ENCODE data around the gene RPF1.
A peak's percentile ranks its signal among the peaks of the same experiment; 100 is the strongest.
"Not testable (repeated sequence)": the region's sequence is repeated elsewhere in the genome, so short reads cannot be mapped to it uniquely, and the experiment has no call there.

RPF1 gene

DNA sequence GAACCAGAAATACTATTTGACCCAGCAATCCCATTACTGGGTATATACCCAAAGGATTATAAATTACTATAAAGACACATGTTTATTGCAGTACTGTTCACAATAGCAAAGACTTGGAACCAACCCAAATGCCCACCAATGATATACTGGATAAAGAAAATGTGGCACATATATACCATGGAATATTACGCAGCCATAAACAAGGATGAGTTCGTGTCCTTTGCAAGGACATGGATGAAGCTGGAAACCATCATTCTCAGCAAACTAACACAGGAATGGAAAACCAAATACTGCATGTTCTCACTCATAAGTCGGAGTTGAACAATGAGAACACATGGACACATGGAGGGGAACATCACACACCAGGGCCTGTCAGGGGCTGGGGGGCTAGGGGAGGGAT, 30.4 kb upstream of the RPF1 start:
- not testable (repeated sequence) for H3K36me3 ChIP-seq (ENCODE audit: control insufficient read depth in 1 of 2, insufficient read depth in 2 of 2, low read length in 2 of 2); H3K9ac ChIP-seq (ENCODE audit: low read depth in 1 of 2, low read length in 2 of 2)

DNA sequence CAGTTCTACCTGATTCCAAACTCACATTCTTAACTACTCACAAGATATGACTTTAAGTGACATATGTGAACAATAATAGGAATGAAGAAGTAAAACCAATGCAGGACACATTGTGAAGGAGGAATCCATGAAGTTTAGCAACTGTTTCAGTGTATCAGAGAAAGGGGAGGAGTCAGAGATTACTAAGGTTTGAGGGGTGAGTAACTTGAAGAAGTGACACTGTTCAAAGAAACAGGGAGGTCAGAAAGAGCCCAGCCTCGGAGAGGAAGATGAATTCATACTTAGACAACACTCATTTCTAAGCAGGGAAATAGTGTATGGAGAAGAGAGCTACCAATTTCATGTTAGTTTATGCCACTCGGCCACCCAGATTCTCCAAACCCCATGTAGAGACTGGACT, 28.2 kb upstream of the RPF1 start:
- Histone ChIP-seq H3K27me3 (ENCODE audit: control insufficient read depth in 1 of 2, insufficient read depth in 2 of 2, low read length in 2 of 2) (no peaks in the 10 kb centered on the region), H3K36me3 (ENCODE audit: control insufficient read depth in 1 of 2, insufficient read depth in 2 of 2, low read length in 2 of 2) (no peaks in the 10 kb centered on the region), H3K27ac (ENCODE audit: low read depth, low read length) (no peak overlapping the region), H3K9me3 (ENCODE audit: control insufficient read depth in 1 of 2, low read length in 2 of 2) (no peaks in the 10 kb centered on the region), H3K4me3 (ENCODE audit: low read depth in 1 of 2, low read length in 2 of 2) (no peak overlapping the region), H3K9ac (ENCODE audit: low read depth in 1 of 2, low read length in 2 of 2) (no peak overlapping the region), H3K4me1 (ENCODE audit: control insufficient read depth in 1 of 2, insufficient read depth in 2 of 2, low read length in 2 of 2) (no peaks in the 10 kb centered on the region)

More for the DNA sequence above, 30.4 kb upstream of the RPF1 start:
- not testable (repeated sequence) for H3K27ac ChIP-seq (ENCODE audit: low read depth, low read length); H3K9me3 ChIP-seq (ENCODE audit: control insufficient read depth in 1 of 2, low read length in 2 of 2); H3K4me1 ChIP-seq (ENCODE audit: control insufficient read depth in 1 of 2, insufficient read depth in 2 of 2, low read length in 2 of 2); H3K4me3 ChIP-seq (ENCODE audit: low read depth in 1 of 2, low read length in 2 of 2); H3K27me3 ChIP-seq (ENCODE audit: control insufficient read depth in 1 of 2, insufficient read depth in 2 of 2, low read length in 2 of 2)

DNA sequence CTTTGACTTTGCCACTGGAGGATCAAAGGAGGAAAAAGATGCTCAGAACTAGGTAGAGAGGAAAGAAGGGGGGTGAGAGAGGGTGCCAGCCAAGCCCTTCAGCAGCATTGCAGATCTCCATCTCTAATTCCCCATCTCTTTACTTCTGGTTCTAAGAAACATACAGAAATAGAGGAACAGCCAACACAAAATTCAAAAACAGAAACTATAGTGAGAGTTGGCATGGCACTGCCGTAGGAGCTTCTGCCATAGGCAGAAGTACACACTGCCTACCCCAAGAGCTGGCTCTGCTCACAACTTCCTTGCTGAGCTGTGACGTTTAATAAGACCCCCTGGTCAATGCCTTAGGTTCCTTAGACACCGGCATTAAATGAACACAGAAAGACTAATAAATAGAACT, 26.6 kb upstream of the RPF1 start:
- no peaks in the 10 kb centered on the region for H3K36me3 ChIP-seq (ENCODE audit: control insufficient read depth in 1 of 2, insufficient read depth in 2 of 2, low read length in 2 of 2)
- H3K27me3 ChIP-seq (ENCODE audit: control insufficient read depth in 1 of 2, insufficient read depth in 2 of 2, low read length in 2 of 2) = no peaks in the 10 kb centered on the region
- H3K4me3 ChIP-seq (ENCODE audit: low read depth in 1 of 2, low read length in 2 of 2) = no peak overlapping the region
- no peaks in the 10 kb centered on the region for H3K4me1 ChIP-seq (ENCODE audit: control insufficient read depth in 1 of 2, insufficient read depth in 2 of 2, low read length in 2 of 2)
- no peaks in the 10 kb centered on the region for H3K9me3 ChIP-seq (ENCODE audit: control insufficient read depth in 1 of 2, low read length in 2 of 2)
- no peak overlapping the region for H3K9ac ChIP-seq (ENCODE audit: low read depth in 1 of 2, low read length in 2 of 2)
- H3K27ac ChIP-seq (ENCODE audit: low read depth, low read length) = no peak overlapping the region

DNA sequence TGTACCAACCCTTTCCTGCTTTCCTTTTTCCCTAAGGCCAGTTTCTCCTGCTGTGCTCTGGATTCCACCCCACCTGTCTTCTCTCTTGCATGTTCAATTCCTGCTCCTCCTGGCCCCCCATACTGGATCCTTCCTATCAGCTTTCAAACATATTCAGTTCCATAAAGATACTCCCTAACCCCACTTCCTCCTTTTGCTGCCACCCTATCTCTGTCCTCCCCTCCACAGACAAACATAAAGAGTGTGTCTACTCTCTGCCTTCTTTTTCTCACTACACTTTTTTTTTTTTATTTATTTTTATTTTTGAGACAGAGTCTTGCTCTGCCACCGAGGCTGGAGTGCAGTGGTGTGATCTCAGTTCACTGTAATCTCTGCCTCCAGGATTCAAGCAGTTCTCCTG, 16.9 kb upstream of the RPF1 start:
- H3K9me3 ChIP-seq (ENCODE audit: control insufficient read depth in 1 of 2, low read length in 2 of 2) = no peaks in the 10 kb centered on the region
- no peak overlapping the region for H3K27ac ChIP-seq (ENCODE audit: low read depth, low read length)
- no peaks in the 10 kb centered on the region for H3K4me1 ChIP-seq (ENCODE audit: control insufficient read depth in 1 of 2, insufficient read depth in 2 of 2, low read length in 2 of 2)
- H3K36me3 ChIP-seq (ENCODE audit: control insufficient read depth in 1 of 2, insufficient read depth in 2 of 2, low read length in 2 of 2) = no peaks in the 10 kb centered on the region
- no peak overlapping the region for H3K9ac ChIP-seq (ENCODE audit: low read depth in 1 of 2, low read length in 2 of 2)
- no peak overlapping the region for H3K4me3 ChIP-seq (ENCODE audit: low read depth in 1 of 2, low read length in 2 of 2)
- peaks cover 5 to 12% of the 10 kb centered on the region in 2 donors for H3K27me3 ChIP-seq (ENCODE audit: control insufficient read depth in 1 of 2, insufficient read depth in 2 of 2, low read length in 2 of 2)

DNA sequence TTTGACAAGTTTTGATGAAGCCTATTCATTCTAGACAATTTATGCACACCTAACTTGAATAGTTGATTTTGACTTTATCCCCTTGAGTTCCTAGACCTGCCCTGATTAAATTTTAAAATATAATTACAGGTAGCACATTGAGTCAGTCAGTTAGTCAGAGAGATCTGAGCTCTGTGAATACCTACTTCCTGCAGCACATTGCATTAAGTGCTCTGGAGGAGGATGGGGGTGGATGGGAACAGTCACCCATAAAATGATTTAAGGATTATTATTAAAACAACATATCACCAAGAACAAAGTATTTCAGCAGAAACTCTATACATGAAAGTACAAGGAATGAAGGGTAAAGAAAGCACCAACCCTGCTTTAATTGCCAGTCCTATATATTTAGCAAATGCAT, 11.8 kb upstream of the RPF1 start:
- H3K4me1 ChIP-seq (ENCODE audit: control insufficient read depth in 1 of 2, insufficient read depth in 2 of 2, low read length in 2 of 2) = no peaks in the 10 kb centered on the region
- peaks cover 5 to 7% of the 10 kb centered on the region in 2 donors for H3K27me3 ChIP-seq (ENCODE audit: control insufficient read depth in 1 of 2, insufficient read depth in 2 of 2, low read length in 2 of 2)
- H3K36me3 ChIP-seq (ENCODE audit: control insufficient read depth in 1 of 2, insufficient read depth in 2 of 2, low read length in 2 of 2) = no peaks in the 10 kb centered on the region
- no peak overlapping the region for H3K9ac ChIP-seq (ENCODE audit: low read depth in 1 of 2, low read length in 2 of 2)
- no peak overlapping the region for H3K4me3 ChIP-seq (ENCODE audit: low read depth in 1 of 2, low read length in 2 of 2)
- no peaks in the 10 kb centered on the region for H3K9me3 ChIP-seq (ENCODE audit: control insufficient read depth in 1 of 2, low read length in 2 of 2)
- no peak overlapping the region for H3K27ac ChIP-seq (ENCODE audit: low read depth, low read length)

DNA sequence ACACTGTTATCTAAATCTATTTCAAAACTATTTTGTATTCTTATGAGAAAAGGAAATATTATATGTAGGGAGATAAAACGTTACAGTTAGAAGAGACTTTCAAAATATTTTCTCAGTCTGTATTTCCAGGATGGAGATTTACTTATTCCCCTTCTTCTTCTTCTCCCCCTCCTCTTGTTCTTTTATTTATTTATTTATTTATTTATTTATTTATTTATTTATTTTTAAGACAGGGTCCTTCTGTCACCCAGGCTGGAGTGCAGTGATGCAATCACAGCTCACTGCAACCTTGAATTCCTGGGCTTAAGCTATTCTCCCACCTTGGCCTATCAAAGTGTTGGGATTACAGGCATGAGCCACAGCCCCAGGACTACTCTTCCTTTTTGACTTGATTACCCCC, 2.8 kb upstream of the RPF1 start:
- Histone ChIP-seq H3K36me3 (ENCODE audit: control insufficient read depth in 1 of 2, insufficient read depth in 2 of 2, low read length in 2 of 2) (no peaks in the 10 kb centered on the region), H3K27me3 (ENCODE audit: control insufficient read depth in 1 of 2, insufficient read depth in 2 of 2, low read length in 2 of 2) (peaks cover 6 to 11% of the 10 kb centered on the region in 2 donors), H3K4me3 (ENCODE audit: low read depth in 1 of 2, low read length in 2 of 2) (no peak overlapping the region), H3K9me3 (ENCODE audit: control insufficient read depth in 1 of 2, low read length in 2 of 2) (peaks cover 2 to 5% of the 10 kb centered on the region in 2 donors), H3K9ac (ENCODE audit: low read depth in 1 of 2, low read length in 2 of 2) (no peak overlapping the region), H3K27ac (ENCODE audit: low read depth, low read length) (no peak overlapping the region), H3K4me1 (ENCODE audit: control insufficient read depth in 1 of 2, insufficient read depth in 2 of 2, low read length in 2 of 2) (peaks cover 13 to 20% of the 10 kb centered on the region in 2 donors)

DNA sequence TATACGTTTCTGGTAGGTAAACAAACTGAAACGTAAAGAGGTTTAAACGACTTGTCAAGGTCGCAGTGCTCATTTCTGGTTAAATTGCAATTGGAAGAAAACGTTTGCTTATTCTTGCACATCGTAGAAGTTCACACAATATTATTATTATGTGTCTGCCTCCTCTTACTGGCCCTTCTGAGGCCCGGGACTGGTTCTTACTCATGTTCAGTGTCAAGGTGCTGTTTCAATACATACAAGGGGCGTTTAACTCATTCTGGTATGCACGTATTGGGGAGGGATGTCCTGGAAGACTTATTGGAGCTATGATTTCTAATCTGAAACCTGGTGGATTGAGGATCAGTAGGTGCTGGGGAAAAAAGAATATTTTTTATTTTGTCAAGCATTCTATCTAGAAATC, 932 bp downstream of the RPF1 start:
- peaks cover 6 to 11% of the 10 kb centered on the region in 2 donors for H3K27me3 ChIP-seq (ENCODE audit: control insufficient read depth in 1 of 2, insufficient read depth in 2 of 2, low read length in 2 of 2)
- peaks cover 19 to 22% of the 10 kb centered on the region in 2 donors for H3K4me1 ChIP-seq (ENCODE audit: control insufficient read depth in 1 of 2, insufficient read depth in 2 of 2, low read length in 2 of 2)
- H3K4me3 ChIP-seq (ENCODE audit: low read depth in 1 of 2, low read length in 2 of 2) = peak overlapping the region; percentile 95
- H3K36me3 ChIP-seq (ENCODE audit: control insufficient read depth in 1 of 2, insufficient read depth in 2 of 2, low read length in 2 of 2) = peaks cover 0 to 15% of the 10 kb centered on the region in 2 donors
- peaks cover 2 to 5% of the 10 kb centered on the region in 2 donors for H3K9me3 ChIP-seq (ENCODE audit: control insufficient read depth in 1 of 2, low read length in 2 of 2)
- no peak overlapping the region for H3K27ac ChIP-seq (ENCODE audit: low read depth, low read length)
- H3K9ac ChIP-seq (ENCODE audit: low read depth in 1 of 2, low read length in 2 of 2) = peak overlapping the region; percentile 85 to 92

DNA sequence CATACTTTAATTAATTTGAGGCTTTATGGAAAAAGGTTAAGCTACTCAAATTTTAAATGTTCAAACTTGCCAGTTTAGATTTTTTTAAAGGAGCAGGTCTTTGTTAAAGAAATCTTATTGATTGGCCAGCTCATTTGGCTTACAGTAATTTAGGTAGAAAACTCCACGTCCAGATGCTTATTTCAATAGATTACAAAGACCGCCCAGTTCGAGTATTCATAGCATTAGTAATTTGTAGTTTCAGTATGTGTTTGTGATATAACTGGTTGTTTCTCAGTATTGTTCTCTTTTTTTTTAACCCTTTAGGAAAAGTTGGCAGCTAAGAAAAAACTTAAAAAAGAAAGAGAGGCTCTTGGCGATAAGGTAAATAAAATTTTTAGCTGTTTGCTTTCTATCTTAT, 1.6 kb downstream of the RPF1 start:
- Histone ChIP-seq H3K27ac (ENCODE audit: low read depth, low read length) (no peak overlapping the region), H3K9ac (ENCODE audit: low read depth in 1 of 2, low read length in 2 of 2) (peak overlapping the region in 1 of 2 donors; percentile 22), H3K4me1 (ENCODE audit: control insufficient read depth in 1 of 2, insufficient read depth in 2 of 2, low read length in 2 of 2) (peaks cover 19 to 22% of the 10 kb centered on the region in 2 donors), H3K27me3 (ENCODE audit: control insufficient read depth in 1 of 2, insufficient read depth in 2 of 2, low read length in 2 of 2) (peaks cover 6 to 9% of the 10 kb centered on the region in 2 donors), H3K9me3 (ENCODE audit: control insufficient read depth in 1 of 2, low read length in 2 of 2) (peaks cover 2 to 5% of the 10 kb centered on the region in 2 donors), H3K36me3 (ENCODE audit: control insufficient read depth in 1 of 2, insufficient read depth in 2 of 2, low read length in 2 of 2) (peaks cover 0 to 21% of the 10 kb centered on the region in 2 donors), H3K4me3 (ENCODE audit: low read depth in 1 of 2, low read length in 2 of 2) (peak overlapping the region; percentile 95)

DNA sequence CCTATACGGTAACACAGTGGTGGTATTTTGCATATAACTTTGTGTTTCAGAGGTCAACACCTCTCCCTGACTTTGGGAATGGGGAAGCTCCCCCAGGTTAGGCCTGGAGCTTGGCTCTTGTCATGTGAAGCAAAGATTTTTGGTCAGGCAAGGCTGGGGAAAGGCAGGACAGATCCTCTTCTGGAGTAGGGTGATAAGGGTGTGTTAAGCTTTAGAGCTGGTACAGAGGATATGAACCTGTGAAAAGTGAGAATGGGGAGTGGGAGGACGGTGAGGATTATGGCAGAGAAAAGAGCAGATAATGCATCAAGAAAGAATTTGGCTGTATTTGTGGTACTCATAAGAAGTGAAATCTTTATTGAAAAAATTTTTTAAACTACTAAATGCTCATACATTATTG, 2.3 kb downstream of the RPF1 start:
- Histone ChIP-seq H3K4me1 (ENCODE audit: control insufficient read depth in 1 of 2, insufficient read depth in 2 of 2, low read length in 2 of 2) (peaks cover 19 to 22% of the 10 kb centered on the region in 2 donors), H3K4me3 (ENCODE audit: low read depth in 1 of 2, low read length in 2 of 2) (no peak overlapping the region), H3K9ac (ENCODE audit: low read depth in 1 of 2, low read length in 2 of 2) (no peak overlapping the region), H3K27me3 (ENCODE audit: control insufficient read depth in 1 of 2, insufficient read depth in 2 of 2, low read length in 2 of 2) (peaks cover 5 to 6% of the 10 kb centered on the region in 2 donors), H3K27ac (ENCODE audit: low read depth, low read length) (no peak overlapping the region), H3K36me3 (ENCODE audit: control insufficient read depth in 1 of 2, insufficient read depth in 2 of 2, low read length in 2 of 2) (peaks cover 0 to 24% of the 10 kb centered on the region in 2 donors), H3K9me3 (ENCODE audit: control insufficient read depth in 1 of 2, low read length in 2 of 2) (peaks cover 2 to 5% of the 10 kb centered on the region in 2 donors)

DNA sequence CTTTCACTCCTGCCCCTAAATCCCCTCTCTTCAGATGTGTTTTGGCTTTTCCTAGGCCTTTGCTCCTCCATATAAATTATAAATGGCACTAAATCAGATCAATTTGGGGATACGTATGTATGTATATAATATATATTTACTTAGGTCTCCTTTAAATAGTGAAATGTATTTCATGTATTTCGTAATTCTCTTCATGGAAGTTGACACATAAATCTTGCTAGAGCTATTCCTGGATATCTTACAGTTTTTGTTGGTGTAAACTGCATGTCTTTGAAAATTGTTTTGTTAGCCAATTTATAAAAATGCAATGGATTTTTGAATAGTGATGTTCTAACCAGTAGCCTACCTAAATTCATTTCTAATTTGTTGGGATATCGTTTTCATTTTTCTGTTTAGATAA, 9.0 kb downstream of the RPF1 start:
- Histone ChIP-seq H3K27me3 (ENCODE audit: control insufficient read depth in 1 of 2, insufficient read depth in 2 of 2, low read length in 2 of 2) (no peaks in the 10 kb centered on the region), H3K9me3 (ENCODE audit: control insufficient read depth in 1 of 2, low read length in 2 of 2) (no peaks in the 10 kb centered on the region), H3K27ac (ENCODE audit: low read depth, low read length) (no peak overlapping the region), H3K4me1 (ENCODE audit: control insufficient read depth in 1 of 2, insufficient read depth in 2 of 2, low read length in 2 of 2) (no peaks in the 10 kb centered on the region), H3K4me3 (ENCODE audit: low read depth in 1 of 2, low read length in 2 of 2) (no peak overlapping the region), H3K36me3 (ENCODE audit: control insufficient read depth in 1 of 2, insufficient read depth in 2 of 2, low read length in 2 of 2) (peaks cover 14 to 54% of the 10 kb centered on the region in 2 donors), H3K9ac (ENCODE audit: low read depth in 1 of 2, low read length in 2 of 2) (no peak overlapping the region)

DNA sequence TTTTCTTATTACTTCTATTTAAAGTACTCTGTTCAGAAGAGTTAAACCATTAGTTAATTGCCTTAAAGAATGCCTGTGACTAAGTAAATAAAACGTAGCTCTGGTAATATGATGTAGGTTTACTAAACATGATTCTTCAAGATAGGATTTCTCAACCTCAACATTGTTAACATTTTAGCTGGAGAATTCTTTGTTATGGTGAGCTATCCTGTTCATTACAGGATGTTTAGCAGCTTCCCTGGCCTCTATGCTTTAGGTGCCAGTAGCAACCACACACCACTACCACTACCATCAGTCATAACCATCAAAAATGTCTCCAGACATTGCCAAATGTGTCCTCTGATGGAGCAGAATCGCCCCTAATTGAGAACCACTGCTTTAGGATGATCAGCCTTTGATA, 10.7 kb downstream of the RPF1 start:
- H3K9ac ChIP-seq (ENCODE audit: low read depth in 1 of 2, low read length in 2 of 2) = no peak overlapping the region
- H3K27ac ChIP-seq (ENCODE audit: low read depth, low read length) = no peak overlapping the region
- H3K4me3 ChIP-seq (ENCODE audit: low read depth in 1 of 2, low read length in 2 of 2) = no peak overlapping the region
- H3K27me3 ChIP-seq (ENCODE audit: control insufficient read depth in 1 of 2, insufficient read depth in 2 of 2, low read length in 2 of 2) = no peaks in the 10 kb centered on the region
- no peaks in the 10 kb centered on the region for H3K4me1 ChIP-seq (ENCODE audit: control insufficient read depth in 1 of 2, insufficient read depth in 2 of 2, low read length in 2 of 2)
- peaks cover 14 to 57% of the 10 kb centered on the region in 2 donors for H3K36me3 ChIP-seq (ENCODE audit: control insufficient read depth in 1 of 2, insufficient read depth in 2 of 2, low read length in 2 of 2)
- H3K9me3 ChIP-seq (ENCODE audit: control insufficient read depth in 1 of 2, low read length in 2 of 2) = no peaks in the 10 kb centered on the region

All from duodenal mucosa (tissue), 2 donors.